Measurements from ENCODE around the gene HAPLN3.

The HAPLN3 gene

GRCh38 chr15:88864861-88865497, 30.4 kb downstream of the HAPLN3 start:
- DNase-seq (ENCODE audit: low spot score): no peak

DNA sequence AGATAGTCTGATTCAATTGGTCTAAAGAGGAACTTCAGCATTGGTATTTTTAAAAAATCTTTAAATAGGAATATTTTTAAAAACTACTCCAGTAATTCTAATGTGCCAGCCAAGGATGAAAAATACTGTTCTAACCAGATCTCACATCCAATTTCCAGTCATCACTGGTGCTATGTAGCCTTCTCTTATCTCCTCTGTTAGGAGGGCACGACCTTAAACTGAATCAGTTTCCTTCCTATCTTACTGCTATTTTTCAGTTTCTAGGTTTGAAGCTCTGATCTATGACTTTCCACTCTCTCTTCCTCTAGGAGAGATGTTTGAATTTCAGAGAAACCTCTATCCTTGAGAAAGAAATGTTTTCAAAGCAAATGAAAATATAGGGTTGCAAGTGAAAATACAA, 31.9 kb downstream of the HAPLN3 start:
- DNase-seq (ENCODE audit: low spot score): no peak

- DNase-seq (ENCODE audit: low spot score): no peak
These were observed 35.1 kb downstream of the HAPLN3 start for GRCh38 chr15:88860212-88860611.

- DNase-seq (ENCODE audit: low spot score): no peak
These were observed 35.8 kb downstream of the HAPLN3 start for GRCh38 chr15:88859550-88859949.

DNA sequence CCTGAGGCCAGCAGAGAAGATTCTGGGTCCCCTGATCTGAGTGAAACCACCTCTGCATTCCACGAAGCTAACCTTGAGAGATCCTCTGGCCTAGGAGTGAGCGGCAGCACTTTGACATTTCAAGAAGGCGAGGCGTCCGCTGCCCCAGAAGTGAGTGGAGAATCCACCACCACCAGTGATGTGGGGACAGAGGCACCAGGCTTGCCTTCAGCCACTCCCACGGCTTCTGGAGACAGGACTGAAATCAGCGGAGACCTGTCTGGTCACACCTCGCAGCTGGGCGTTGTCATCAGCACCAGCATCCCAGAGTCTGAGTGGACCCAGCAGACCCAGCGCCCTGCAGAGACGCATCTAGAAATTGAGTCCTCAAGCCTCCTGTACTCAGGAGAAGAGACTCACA, 36.4 kb downstream of the HAPLN3 start:
- no peak for DNase-seq (ENCODE audit: low spot score)

GRCh38 chr15:88852476-88852875, 42.9 kb downstream of the HAPLN3 start:
- no peak for DNase-seq (ENCODE audit: low spot score)

DNA sequence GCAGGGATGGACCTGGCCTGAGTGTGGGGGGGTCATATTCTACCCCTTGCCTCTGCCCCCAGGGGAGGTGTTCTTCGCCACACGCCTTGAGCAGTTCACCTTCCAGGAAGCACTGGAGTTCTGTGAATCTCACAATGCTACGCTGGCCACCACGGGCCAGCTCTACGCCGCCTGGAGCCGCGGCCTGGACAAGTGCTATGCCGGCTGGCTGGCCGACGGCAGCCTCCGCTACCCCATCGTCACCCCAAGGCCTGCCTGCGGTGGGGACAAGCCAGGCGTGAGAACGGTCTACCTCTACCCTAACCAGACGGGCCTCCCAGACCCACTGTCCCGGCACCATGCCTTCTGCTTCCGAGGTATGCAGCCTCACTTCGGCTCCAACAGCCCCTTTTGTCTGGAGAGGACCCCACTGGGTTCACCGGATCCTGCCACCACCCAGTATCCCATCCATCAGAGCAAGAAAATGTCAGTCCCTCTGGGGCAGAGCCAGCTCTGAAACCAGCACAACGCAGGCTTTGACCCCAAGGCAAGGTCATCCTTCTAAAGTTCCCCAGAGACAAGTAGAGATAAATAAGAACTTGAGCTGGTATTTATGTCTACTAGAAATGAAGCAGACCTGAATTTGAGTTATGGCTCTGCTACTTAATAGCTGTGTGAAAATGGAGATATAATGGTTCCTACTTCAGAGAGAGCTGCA, 45.8 kb downstream of the HAPLN3 start:
- no peak for DNase-seq (ENCODE audit: low spot score)

GRCh38 chr15:88848203-88848602, 47.1 kb downstream of the HAPLN3 start:
- DNase-seq (ENCODE audit: low spot score): no peak

- DNase-seq (ENCODE audit: low spot score): no peak
These were observed 48.2 kb downstream of the HAPLN3 start for GRCh38 chr15:88847144-88847543.

- DNase-seq (ENCODE audit: low spot score): no peak
These were observed 49.7 kb downstream of the HAPLN3 start for GRCh38 chr15:88845616-88846015.

GRCh38 chr15:88844749-88845386, 50.5 kb downstream of the HAPLN3 start:
- DNase-seq (ENCODE audit: low spot score): no peak

- DNase-seq (ENCODE audit: low spot score): no peak
These were observed 52.0 kb downstream of the HAPLN3 start for GRCh38 chr15:88843334-88843733.

DNA sequence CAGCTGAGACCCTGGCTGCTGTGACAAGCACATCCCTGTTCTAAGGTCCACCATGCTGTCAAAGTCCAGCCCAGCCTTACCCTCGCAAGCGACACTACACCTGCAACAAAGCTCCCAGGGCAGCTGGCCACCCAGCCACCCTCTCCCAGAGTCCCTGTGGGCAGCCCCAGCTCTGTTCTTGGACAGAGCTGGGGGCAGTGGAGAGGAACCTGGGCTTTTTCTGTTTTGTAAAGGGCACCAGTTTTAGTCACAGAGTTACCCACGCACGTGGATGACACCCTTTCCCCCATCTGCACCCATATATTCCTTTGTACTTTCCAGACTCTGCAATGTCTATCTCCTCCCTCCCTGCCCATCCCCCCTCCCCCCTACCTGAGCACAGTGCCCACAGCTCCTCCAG, 53.2 kb downstream of the HAPLN3 start:
- no peak for DNase-seq (ENCODE audit: low spot score)

GRCh38 chr15:88841236-88841635, 54.1 kb downstream of the HAPLN3 start:
- no peak for DNase-seq (ENCODE audit: low spot score)

GRCh38 chr15:88839961-88840360, 55.4 kb downstream of the HAPLN3 start:
- DNase-seq (ENCODE audit: low spot score): no peak

DNA sequence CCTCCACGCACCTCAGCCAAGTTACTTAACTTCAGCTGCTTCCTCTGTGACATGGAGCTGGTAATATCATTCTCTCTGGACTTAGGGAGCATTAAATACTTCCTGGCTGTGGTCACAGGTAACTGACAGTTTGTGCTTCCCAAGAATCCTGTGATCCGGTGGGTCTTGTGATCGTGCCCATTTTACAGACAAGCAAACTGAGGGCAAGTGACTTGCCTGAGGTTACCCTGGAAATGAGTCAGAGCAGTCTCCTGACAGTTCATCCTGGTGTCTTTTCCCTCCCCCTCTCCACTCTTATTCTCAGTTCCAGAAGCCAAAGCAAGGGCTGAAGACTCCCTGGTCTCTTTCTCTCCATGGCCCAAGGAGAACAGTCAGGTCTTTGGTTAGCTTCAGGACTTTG, 56.2 kb downstream of the HAPLN3 start:
- DNase-seq (ENCODE audit: low spot score): no peak

GRCh38 chr15:88838667-88839066, 56.7 kb downstream of the HAPLN3 start:
- no peak for DNase-seq (ENCODE audit: low spot score)

GRCh38 chr15:88835646-88836045, 59.7 kb downstream of the HAPLN3 start:
- peak; percentile 45 for DNase-seq (ENCODE audit: low spot score)

DNA sequence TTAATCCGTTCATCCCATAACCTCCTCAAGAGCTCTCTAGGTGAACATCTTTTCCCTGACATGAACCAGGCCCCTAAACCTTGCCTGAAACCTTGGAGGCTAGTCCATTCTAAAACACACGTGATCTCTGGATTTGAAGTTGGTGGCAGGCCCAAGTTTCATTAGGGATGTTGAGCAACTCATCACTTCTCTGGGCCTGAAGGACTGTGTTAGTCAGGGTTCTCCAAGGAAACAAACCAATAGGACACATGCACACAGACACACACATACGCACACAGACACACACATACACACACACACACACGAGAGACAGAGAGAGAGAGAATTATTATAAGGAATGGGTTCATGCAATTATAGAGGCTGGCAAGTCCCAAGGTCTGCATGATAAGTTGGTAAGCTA, 60.2 kb downstream of the HAPLN3 start:
- DNase-seq (ENCODE audit: low spot score): no peak

DNA sequence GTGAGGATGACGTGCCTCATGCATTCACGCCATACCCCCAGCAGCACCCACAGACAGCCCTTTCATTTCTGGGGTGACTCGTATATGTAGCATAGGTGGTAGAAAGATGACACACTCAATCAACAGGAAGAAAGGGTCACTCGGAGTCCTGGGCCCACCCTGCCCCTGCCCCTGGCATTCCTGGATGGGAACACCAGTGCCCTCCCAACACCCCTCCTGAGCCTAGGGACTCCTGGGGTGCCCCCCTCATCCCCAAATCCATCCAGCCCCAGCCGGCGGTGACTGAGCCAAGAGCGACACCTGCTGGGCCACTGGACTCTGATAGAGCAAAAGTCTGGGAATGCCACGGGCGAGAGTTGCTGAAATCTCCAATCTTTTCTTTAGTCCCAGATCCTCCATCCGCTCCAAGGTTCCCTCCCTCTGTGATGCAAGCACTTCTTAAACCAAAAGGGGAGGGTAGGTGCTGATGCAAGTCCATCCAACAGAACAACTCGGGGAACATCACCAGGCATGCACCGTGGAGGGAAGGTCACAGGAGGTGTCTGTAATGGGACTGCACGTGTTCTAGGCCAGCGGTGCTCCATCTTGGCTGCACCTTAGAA, 61.0 kb downstream of the HAPLN3 start:
- peak; percentile 76 for DNase-seq (ENCODE audit: low spot score)

DNA sequence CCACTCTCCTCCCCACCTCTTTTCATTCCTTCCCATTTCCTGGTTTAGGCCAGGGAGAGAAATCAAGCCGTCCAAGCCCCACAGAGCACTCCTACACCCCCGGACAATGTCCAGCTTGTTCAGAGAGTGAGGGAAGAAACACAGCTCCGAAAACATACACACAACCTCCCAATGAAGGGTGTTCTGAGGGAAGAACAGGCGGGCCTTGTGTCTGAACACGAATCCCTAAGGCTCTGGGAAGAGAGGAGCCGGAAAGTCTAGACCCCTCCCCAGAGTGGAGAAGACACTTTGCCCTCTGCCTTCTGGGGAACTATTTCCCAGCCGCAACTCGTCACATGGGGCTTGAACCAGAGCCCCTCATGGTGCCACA, 61.6 kb downstream of the HAPLN3 start:
- DNase-seq (ENCODE audit: low spot score): peak; percentile 36

DNA sequence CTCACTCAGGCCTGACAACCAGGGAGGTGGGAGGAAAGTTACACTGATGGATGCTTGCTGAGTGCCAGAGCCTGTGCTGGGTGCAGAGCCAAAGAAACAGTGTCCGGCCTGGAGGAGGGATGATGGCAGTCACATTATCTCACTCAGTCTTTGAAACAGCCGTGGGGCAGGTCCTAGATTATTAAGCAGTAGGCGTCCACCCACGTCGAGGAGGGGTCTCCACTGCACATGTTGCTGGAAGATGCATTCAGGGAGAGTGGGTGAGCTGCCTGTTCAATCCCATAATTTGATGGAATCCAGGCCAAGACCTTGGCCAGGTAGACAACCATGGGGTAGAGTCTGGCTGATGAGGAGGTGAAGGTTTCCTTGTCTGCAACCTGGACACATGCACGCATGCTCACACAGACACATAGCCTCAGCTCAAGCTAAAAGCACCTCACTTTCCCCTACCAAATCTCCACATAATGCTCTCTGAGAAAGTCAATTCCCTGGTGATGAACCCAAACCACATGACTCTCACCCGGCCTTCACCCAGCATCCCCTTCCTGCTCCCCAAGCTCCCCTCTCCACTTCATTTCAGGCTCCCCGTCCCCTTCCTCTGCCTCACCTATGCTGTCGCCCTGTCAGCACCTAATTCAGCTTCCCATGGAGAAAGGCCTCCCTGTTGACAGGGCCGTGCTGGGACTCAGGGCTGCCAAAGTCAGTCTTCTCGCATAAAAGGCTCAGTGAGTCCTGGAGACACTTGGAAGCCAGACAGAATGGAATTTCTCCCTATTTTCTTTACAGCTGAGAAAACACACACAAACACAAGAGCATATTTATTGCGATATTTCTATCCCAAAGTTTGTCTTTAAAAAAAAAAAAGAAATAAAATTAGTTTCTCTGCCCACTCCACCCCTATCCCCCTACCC, 62.3 kb downstream of the HAPLN3 start:
- DNase-seq (ENCODE audit: low spot score): peak; percentile 43
